ENCODE results near the gene SACS.

GRCh38 chr13:23453132-23453531, 19.6 kb upstream of the SACS start:
- TF ChIP-seq EZH2 (IDR thresholded peaks at IDR 0.05; ENCODE audit: borderline replicate concordance, insufficient read depth, low read depth, low read length, poor library complexity, severe bottlenecking) (no peak), CTCF (IDR thresholded peaks at IDR 0.05) (no peak)
